ENCODE results near the gene CDC45. TPM values are rescaled to one million over a fixed set of nuclear protein-coding genes. Genes with fewer than 3 reads are reported as not detected.
A peak's percentile ranks its signal among the peaks of the same experiment; 100 is the strongest.

CDC45 gene
- total RNA-seq, 1 donor from 2014 or later: 50.7 TPM

GRCh38 chr22:19514831-19515565 is 35.3 kb downstream of the CDC45 start:
- H3K4me3 Mint-ChIP-seq: no peak overlapping the region
- no peak overlapping the region for H3K9ac ChIP-seq
- H3K9me3 Mint-ChIP-seq: no peaks in the 10 kb centered on the region
- H3K36me3 Mint-ChIP-seq: peaks cover 27% of the 10 kb centered on the region
- H3K9me3 ChIP-seq (ENCODE audit: low read depth): no peaks in the 10 kb centered on the region
- peaks cover 4% of the 10 kb centered on the region for H4K20me1 ChIP-seq (ENCODE audit: low read depth)
- H3K36me3 ChIP-seq: no peaks in the 10 kb centered on the region
- H3K27ac Mint-ChIP-seq: peak overlapping the region; percentile 5
- H3K4me1 Mint-ChIP-seq: peaks cover 6% of the 10 kb centered on the region
- no peak overlapping the region for H2AFZ ChIP-seq (replicated peaks)
- no peak overlapping the region for H3K27ac ChIP-seq
- no peak overlapping the region for H3K4me3 ChIP-seq
- H3K27me3 Mint-ChIP-seq (ENCODE audit: insufficient read depth, low read depth): no peaks in the 10 kb centered on the region
- no peaks in the 10 kb centered on the region for H3K27me3 ChIP-seq
- H3K79me2 ChIP-seq (ENCODE audit: low read depth): no peaks in the 10 kb centered on the region
- no peak for DNase-seq (ENCODE audit: low spot score)
- TF ChIP-seq, protein P1, sequence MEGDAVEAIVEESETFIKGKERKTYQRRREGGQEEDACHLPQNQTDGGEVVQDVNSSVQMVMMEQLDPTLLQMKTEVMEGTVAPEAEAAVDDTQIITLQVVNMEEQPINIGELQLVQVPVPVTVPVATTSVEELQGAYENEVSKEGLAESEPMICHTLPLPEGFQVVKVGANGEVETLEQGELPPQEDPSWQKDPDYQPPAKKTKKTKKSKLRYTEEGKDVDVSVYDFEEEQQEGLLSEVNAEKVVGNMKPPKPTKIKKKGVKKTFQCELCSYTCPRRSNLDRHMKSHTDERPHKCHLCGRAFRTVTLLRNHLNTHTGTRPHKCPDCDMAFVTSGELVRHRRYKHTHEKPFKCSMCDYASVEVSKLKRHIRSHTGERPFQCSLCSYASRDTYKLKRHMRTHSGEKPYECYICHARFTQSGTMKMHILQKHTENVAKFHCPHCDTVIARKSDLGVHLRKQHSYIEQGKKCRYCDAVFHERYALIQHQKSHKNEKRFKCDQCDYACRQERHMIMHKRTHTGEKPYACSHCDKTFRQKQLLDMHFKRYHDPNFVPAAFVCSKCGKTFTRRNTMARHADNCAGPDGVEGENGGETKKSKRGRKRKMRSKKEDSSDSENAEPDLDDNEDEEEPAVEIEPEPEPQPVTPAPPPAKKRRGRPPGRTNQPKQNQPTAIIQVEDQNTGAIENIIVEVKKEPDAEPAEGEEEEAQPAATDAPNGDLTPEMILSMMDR (IDR thresholded peaks at IDR 0.05): no peak
- TF ChIP-seq EZH2 (IDR thresholded peaks at IDR 0.05): no peak
- no peak for TF ChIP-seq EZH2phosphoT487 (IDR thresholded peaks at IDR 0.05)
- H3K4me2 ChIP-seq: no peak overlapping the region
- no peaks in the 10 kb centered on the region for H3F3A ChIP-seq (ENCODE audit: low read depth)
- no peaks in the 10 kb centered on the region for H3K4me1 ChIP-seq

GRCh38 chr22:19515654-19516377 is 36.1 kb downstream of the CDC45 start:
- no peak overlapping the region for H3K4me3 Mint-ChIP-seq
- H3K27ac Mint-ChIP-seq: peak overlapping the region; percentile 5

DNA sequence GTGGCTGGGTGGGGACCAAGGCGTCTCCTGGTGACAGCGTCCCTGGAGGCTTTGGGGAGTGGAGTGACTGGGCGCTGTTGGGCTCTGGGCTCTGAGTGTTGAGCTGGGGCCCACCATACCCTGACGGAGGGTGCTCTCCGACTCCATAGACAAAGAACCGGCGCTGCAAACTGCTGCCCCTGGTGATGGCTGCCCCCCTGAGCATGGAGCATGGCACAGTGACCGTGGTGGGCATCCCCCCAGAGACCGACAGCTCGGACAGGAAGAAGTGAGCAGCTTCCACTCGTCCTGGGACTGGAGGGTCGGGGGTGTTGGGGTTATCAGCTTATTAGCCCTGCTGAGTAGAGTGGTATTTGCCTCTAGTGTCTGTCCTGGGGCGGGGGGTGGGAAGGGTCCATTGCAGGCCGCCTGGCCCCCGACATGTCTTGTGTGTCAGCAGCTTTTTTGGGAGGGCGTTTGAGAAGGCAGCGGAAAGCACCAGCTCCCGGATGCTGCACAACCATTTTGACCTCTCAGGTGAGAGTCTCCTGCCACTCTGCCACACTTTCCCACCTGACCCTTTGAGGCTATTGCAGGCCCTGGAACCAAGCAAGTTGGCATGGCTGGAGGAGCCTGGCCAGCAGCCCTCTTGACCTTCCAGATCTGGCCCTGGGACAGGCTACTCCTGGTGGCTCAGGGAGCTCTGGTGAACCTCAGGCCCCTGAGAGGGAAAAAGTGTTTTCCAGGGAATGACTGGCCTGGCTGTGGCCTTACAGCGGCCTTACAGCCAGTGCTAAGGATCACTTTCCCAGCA is 36.9 kb downstream of the CDC45 start:
- Mint-ChIP-seq H3K4me3 (no peak overlapping the region), H3K27me3 (ENCODE audit: insufficient read depth, low read depth) (no peaks in the 10 kb centered on the region)
- no peaks in the 10 kb centered on the region for H3K4me1 ChIP-seq

More at GRCh38 chr22:19515654-19516377, 36.1 kb downstream of the CDC45 start:
- no peaks in the 10 kb centered on the region for H3K9me3 ChIP-seq (ENCODE audit: low read depth)
- H3K79me2 ChIP-seq (ENCODE audit: low read depth): no peaks in the 10 kb centered on the region
- no peak overlapping the region for H3K27ac ChIP-seq
- H2AFZ ChIP-seq (replicated peaks): no peak overlapping the region
- no peaks in the 10 kb centered on the region for H3K4me1 ChIP-seq
- no peak overlapping the region for H3K9ac ChIP-seq
- Mint-ChIP-seq H3K9me3 (no peaks in the 10 kb centered on the region), H3K4me1 (peaks cover 6% of the 10 kb centered on the region), H3K27me3 (ENCODE audit: insufficient read depth, low read depth) (no peaks in the 10 kb centered on the region), H3K36me3 (peaks cover 26% of the 10 kb centered on the region)
- H3K4me2 ChIP-seq: no peak overlapping the region
- H4K20me1 ChIP-seq (ENCODE audit: low read depth): peaks cover 4% of the 10 kb centered on the region
- H3K36me3 ChIP-seq: no peaks in the 10 kb centered on the region
- no peaks in the 10 kb centered on the region for H3F3A ChIP-seq (ENCODE audit: low read depth)
- H3K4me3 ChIP-seq: no peak overlapping the region
- TF ChIP-seq EZH2phosphoT487 (IDR thresholded peaks at IDR 0.05): no peak
- TF ChIP-seq, protein P1 (IDR thresholded peaks at IDR 0.05): no peak
- no peak for TF ChIP-seq EZH2 (IDR thresholded peaks at IDR 0.05)
- no peaks in the 10 kb centered on the region for H3K27me3 ChIP-seq
- DNase-seq (ENCODE audit: low spot score): no peak

More for the DNA sequence above, 36.9 kb downstream of the CDC45 start:
- TF ChIP-seq EZH2 (IDR thresholded peaks at IDR 0.05) (no peak), EZH2phosphoT487 (IDR thresholded peaks at IDR 0.05) (no peak)
- TF ChIP-seq, protein P1 (IDR thresholded peaks at IDR 0.05): no peak
- Histone ChIP-seq H3K9ac (no peak overlapping the region), H3K4me2 (no peak overlapping the region), H4K20me1 (ENCODE audit: low read depth) (peaks cover 4% of the 10 kb centered on the region), H3K79me2 (ENCODE audit: low read depth) (no peaks in the 10 kb centered on the region), H2AFZ (replicated peaks) (no peak overlapping the region), H3K27me3 (peaks cover 2% of the 10 kb centered on the region), H3K4me3 (no peak overlapping the region), H3K36me3 (no peaks in the 10 kb centered on the region), H3K27ac (no peak overlapping the region), H3K9me3 (ENCODE audit: low read depth) (no peaks in the 10 kb centered on the region), H3F3A (ENCODE audit: low read depth) (no peaks in the 10 kb centered on the region)
- Mint-ChIP-seq H3K4me1 (peaks cover 6% of the 10 kb centered on the region), H3K9me3 (no peaks in the 10 kb centered on the region), H3K27ac (no peak overlapping the region), H3K36me3 (peaks cover 22% of the 10 kb centered on the region)
- DNase-seq (ENCODE audit: low spot score): no peak

Data from neural progenitor cell (in vitro differentiated cells).